Measurements from ENCODE around the gene SLC30A3. TPM values are rescaled to one million over a fixed set of nuclear protein-coding genes. Genes with fewer than 3 reads are reported as not detected.

The SLC30A3 gene
- total RNA-seq, 1 donor from 2014 or later: 0.58 TPM

DNA sequence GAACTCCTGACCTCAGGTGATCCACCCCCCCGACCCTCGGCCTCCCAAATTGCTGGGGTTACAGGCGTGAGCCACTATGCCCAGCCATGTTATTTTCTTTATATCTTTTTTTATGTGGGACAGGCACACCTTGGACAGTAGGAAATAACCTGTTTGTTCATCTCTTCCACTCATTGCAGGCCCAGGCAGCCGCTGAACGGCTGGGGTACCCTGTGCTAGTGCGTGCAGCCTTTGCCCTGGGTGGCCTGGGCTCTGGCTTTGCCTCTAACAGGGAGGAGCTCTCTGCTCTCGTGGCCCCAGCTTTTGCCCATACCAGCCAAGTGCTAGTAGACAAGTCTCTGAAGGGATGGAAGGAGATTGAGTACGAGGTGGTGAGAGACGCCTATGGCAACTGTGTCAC is 37.3 kb downstream of the SLC30A3 start:
- Histone ChIP-seq H3K27ac (no peak overlapping the region), H3K4me1 (no peaks in the 10 kb centered on the region), H3K4me3 (no peak overlapping the region), H3K9me3 (no peaks in the 10 kb centered on the region), H3K27me3 (no peaks in the 10 kb centered on the region), H3K36me3 (peaks cover 87% of the 10 kb centered on the region)
- no peak for ATAC-seq
- DNase-seq: peak; percentile 39
- TF ChIP-seq, protein P1, sequence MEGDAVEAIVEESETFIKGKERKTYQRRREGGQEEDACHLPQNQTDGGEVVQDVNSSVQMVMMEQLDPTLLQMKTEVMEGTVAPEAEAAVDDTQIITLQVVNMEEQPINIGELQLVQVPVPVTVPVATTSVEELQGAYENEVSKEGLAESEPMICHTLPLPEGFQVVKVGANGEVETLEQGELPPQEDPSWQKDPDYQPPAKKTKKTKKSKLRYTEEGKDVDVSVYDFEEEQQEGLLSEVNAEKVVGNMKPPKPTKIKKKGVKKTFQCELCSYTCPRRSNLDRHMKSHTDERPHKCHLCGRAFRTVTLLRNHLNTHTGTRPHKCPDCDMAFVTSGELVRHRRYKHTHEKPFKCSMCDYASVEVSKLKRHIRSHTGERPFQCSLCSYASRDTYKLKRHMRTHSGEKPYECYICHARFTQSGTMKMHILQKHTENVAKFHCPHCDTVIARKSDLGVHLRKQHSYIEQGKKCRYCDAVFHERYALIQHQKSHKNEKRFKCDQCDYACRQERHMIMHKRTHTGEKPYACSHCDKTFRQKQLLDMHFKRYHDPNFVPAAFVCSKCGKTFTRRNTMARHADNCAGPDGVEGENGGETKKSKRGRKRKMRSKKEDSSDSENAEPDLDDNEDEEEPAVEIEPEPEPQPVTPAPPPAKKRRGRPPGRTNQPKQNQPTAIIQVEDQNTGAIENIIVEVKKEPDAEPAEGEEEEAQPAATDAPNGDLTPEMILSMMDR (IDR thresholded peaks at IDR 0.05): no peak
- intact Hi-C loops (cut with DNase I): no loop called here

DNA sequence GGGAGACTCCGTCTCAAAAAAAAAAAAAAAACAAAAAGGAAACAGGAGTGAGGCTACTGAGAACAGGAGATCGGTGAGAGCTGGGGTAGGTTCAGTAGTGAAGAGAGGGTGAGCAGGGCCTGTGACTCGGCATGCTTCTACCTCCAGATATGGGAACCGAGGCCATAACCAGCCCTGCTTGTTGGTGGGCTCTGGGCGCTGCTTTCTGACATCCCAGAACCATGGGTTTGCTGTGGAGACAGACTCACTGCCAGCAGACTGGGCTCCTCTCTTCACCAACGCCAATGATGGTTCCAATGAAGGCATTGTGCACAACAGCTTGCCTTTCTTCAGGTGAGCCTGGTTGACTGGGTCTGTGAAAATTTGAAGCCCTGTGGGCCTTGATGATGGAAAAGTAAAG is 39.4 kb downstream of the SLC30A3 start:
- ATAC-seq (no peak), DNase-seq (peak; percentile 34)
- TF ChIP-seq, protein P1 (IDR thresholded peaks at IDR 0.05): no peak

DNA sequence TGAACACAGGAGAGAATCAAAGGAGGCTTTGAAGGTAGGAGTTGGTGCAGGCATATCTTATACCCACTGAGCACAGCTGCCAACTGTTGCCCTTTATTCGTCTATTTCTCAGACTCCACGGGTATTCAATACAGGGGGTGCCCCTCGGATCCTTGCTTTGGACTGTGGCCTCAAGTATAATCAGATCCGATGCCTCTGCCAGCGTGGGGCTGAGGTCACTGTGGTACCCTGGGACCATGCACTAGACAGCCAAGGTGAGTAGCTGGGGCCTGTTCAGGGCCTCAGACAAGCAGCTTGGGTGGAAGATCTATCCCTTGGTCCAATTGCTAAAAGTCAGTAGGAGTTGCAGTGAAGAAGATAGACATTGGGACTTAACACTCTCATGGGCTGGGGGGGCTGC is 40.4 kb downstream of the SLC30A3 start:
- Histone ChIP-seq H3K27me3 (no peaks in the 10 kb centered on the region), H3K4me3 (no peak overlapping the region), H3K4me1 (peaks cover 4% of the 10 kb centered on the region), H3K27ac (no peak overlapping the region), H3K9me3 (no peaks in the 10 kb centered on the region), H3K36me3 (peaks cover 64% of the 10 kb centered on the region)
- TF ChIP-seq, protein P1 (IDR thresholded peaks at IDR 0.05): no peak
- intact Hi-C loops (cut with DNase I): no loop called here
- DNase-seq (peak; percentile 13), ATAC-seq (no peak)

More for the DNA sequence above, 39.4 kb downstream of the SLC30A3 start:
- H3K27ac ChIP-seq: no peak overlapping the region
- intact Hi-C loops (cut with DNase I): no loop called here
- no peaks in the 10 kb centered on the region for H3K9me3 ChIP-seq
- H3K4me3 ChIP-seq: no peak overlapping the region
- H3K27me3 ChIP-seq: no peaks in the 10 kb centered on the region
- no peaks in the 10 kb centered on the region for H3K4me1 ChIP-seq
- H3K36me3 ChIP-seq: peaks cover 74% of the 10 kb centered on the region

DNA sequence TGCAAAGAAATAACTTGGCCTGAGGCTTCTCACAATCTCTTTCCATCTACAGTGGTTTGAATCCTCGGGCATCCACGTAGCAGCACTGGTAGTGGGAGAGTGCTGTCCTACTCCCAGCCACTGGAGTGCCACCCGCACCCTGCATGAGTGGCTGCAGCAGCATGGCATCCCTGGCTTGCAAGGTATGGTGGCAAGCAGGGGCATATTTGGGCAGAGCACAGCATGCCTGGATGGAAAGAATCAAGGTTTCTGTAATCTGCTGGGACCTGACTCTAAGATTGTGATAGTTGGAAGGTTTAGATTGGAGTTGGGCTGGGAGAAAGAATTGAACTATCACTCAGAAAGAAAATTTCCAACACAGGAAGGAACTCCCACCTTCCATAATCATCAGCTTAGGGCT is 41.7 kb downstream of the SLC30A3 start:
- TF ChIP-seq, protein P1 (IDR thresholded peaks at IDR 0.05): no peak
- H3K27ac ChIP-seq: no peak overlapping the region
- H3K9me3 ChIP-seq: no peaks in the 10 kb centered on the region
- intact Hi-C loops (cut with DNase I): no loop called here
- H3K4me1 ChIP-seq: peaks cover 11% of the 10 kb centered on the region
- no peaks in the 10 kb centered on the region for H3K27me3 ChIP-seq
- H3K36me3 ChIP-seq: peaks cover 51% of the 10 kb centered on the region
- ATAC-seq: no peak
- no peak overlapping the region for H3K4me3 ChIP-seq
- DNase-seq: peak; percentile 35

DNA sequence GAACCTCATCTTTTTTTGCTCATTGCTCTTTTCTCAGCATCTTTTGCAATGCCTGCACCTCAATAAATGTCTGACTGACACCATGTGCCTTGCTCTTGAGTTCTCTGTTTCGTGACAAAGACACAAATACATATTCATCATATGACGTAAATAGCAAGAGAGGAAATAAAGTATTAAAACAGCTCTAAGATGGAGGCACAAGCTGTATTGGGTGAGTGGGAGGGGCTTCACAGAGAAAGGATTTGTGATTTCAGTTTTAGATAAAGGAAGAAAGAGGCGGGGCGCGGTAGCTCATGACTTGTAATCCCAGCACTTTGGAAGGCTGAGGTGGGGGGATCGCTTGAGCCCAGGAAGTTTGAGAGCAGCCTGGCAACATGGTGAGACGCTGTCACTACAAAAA is 42.8 kb downstream of the SLC30A3 start:
- intact Hi-C loops (cut with DNase I): no loop called here
- Histone ChIP-seq H3K4me1 (peaks cover 11% of the 10 kb centered on the region), H3K27ac (no peak overlapping the region), H3K9me3 (no peaks in the 10 kb centered on the region), H3K27me3 (no peaks in the 10 kb centered on the region), H3K4me3 (no peak overlapping the region), H3K36me3 (peaks cover 46% of the 10 kb centered on the region)
- peak; percentile 10 for DNase-seq
- TF ChIP-seq, protein P1 (IDR thresholded peaks at IDR 0.05): no peak
- ATAC-seq: no peak

DNA sequence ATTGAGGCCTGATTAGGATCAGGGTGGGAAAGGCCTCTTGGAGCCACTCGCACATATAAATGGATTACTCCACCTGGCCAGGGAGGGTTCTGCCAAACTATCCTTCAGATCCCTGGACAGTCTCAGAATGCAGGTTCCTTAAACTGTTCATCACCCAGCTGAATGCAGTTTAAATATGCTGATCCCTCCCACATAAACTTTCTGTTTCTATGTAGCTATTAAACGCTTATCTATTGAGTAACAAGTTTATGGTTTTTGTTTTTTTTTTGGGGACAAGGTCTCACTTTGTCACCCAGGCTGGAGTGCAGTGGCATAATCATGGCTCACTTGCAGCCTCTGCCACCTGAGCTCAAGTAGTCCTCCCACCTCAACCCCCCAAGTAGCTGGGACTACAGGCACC is 43.8 kb downstream of the SLC30A3 start:
- TF ChIP-seq, protein P1 (IDR thresholded peaks at IDR 0.05): no peak
- intact Hi-C loops (cut with DNase I): no loop called here
- no peak overlapping the region for H3K4me3 ChIP-seq

More for the DNA sequence above, 43.8 kb downstream of the SLC30A3 start:
- Histone ChIP-seq H3K4me1 (peaks cover 11% of the 10 kb centered on the region), H3K27me3 (no peaks in the 10 kb centered on the region), H3K9me3 (no peaks in the 10 kb centered on the region), H3K27ac (no peak overlapping the region), H3K36me3 (peaks cover 38% of the 10 kb centered on the region)
- ATAC-seq (no peak), DNase-seq (no peak)
